ENCODE results near the gene GALNT9. TPM values are rescaled to one million over a fixed set of nuclear protein-coding genes. Genes with fewer than 3 reads are reported as not detected.

Gene GALNT9
- total and polyA plus RNA-seq, 2 donors = 0.91 to 1.5 TPM

GRCh38 chr12:132163041-132163910 lies 166.1 kb downstream of the GALNT9 start:
- H3K4me3 ChIP-seq (ENCODE audit: low read length in 2 of 2) = no peak overlapping the region
- peaks cover 0 to 30% of the 10 kb centered on the region in 2 donors for H3K4me1 ChIP-seq (ENCODE audit: control insufficient read depth in 2 of 2, insufficient read depth in 2 of 2, low read length in 2 of 2)
- WGBS = 66% methylated on average over 26 of the region's 26 CpGs
- no peaks in the 10 kb centered on the region for H3K9me3 ChIP-seq (ENCODE audit: control insufficient read depth in 2 of 2, insufficient read depth in 1 of 2, low read length in 1 of 2)
- peaks cover 12 to 23% of the 10 kb centered on the region in 2 donors for H3K27me3 ChIP-seq (ENCODE audit: control insufficient read depth in 2 of 2, insufficient read depth in 1 of 2, low read length in 1 of 2)
- DNase-seq (ENCODE audit: low read depth in 6 of 9, low spot score in 9 of 9) = no peak
- no peak overlapping the region for H3K27ac ChIP-seq (ENCODE audit: low read depth in 1 of 2, low read length in 1 of 2)
- no peaks in the 10 kb centered on the region for H3K36me3 ChIP-seq (ENCODE audit: control insufficient read depth in 2 of 2, insufficient read depth in 2 of 2, low read length in 1 of 2)

GRCh38 chr12:132162508-132163031 lies 166.8 kb downstream of the GALNT9 start:
- no peaks in the 10 kb centered on the region for H3K9me3 ChIP-seq (ENCODE audit: control insufficient read depth in 2 of 2, insufficient read depth in 1 of 2, low read length in 1 of 2)
- DNase-seq (ENCODE audit: low read depth in 6 of 9, low spot score in 9 of 9) = no peak
- H3K27ac ChIP-seq (ENCODE audit: low read depth in 1 of 2, low read length in 1 of 2) = peak overlapping the region in 1 of 2 donors; percentile 42
- H3K4me3 ChIP-seq (ENCODE audit: low read length in 2 of 2) = no peak overlapping the region
- peaks cover 0 to 2% of the 10 kb centered on the region in 2 donors for H3K36me3 ChIP-seq (ENCODE audit: control insufficient read depth in 2 of 2, insufficient read depth in 2 of 2, low read length in 1 of 2)
- peaks cover 12 to 23% of the 10 kb centered on the region in 2 donors for H3K27me3 ChIP-seq (ENCODE audit: control insufficient read depth in 2 of 2, insufficient read depth in 1 of 2, low read length in 1 of 2)
- WGBS = 17% methylated on average over 17 of the region's 17 CpGs
- H3K4me1 ChIP-seq (ENCODE audit: control insufficient read depth in 2 of 2, insufficient read depth in 2 of 2, low read length in 2 of 2) = peaks cover 0 to 23% of the 10 kb centered on the region in 2 donors

- Histone ChIP-seq H3K4me1 (ENCODE audit: control insufficient read depth in 2 of 2, insufficient read depth in 2 of 2, low read length in 2 of 2) (peaks cover 0 to 22% of the 10 kb centered on the region in 2 donors), H3K4me3 (ENCODE audit: low read length in 2 of 2) (no peak overlapping the region), H3K36me3 (ENCODE audit: control insufficient read depth in 2 of 2, insufficient read depth in 2 of 2, low read length in 1 of 2) (peaks cover 3 to 4% of the 10 kb centered on the region in 2 donors), H3K27ac (ENCODE audit: low read depth in 1 of 2, low read length in 1 of 2) (no peak overlapping the region), H3K27me3 (ENCODE audit: control insufficient read depth in 2 of 2, insufficient read depth in 1 of 2, low read length in 1 of 2) (peaks cover 12 to 23% of the 10 kb centered on the region in 2 donors), H3K9me3 (ENCODE audit: control insufficient read depth in 2 of 2, insufficient read depth in 1 of 2, low read length in 1 of 2) (no peaks in the 10 kb centered on the region)
- DNase-seq (ENCODE audit: low read depth in 6 of 9, low spot score in 9 of 9) = no peak
- WGBS = 66% methylated on average over 17 of the region's 17 CpGs
These were observed 167.4 kb downstream of the GALNT9 start for GRCh38 chr12:132161796-132162507.

- peaks cover 0 to 22% of the 10 kb centered on the region in 2 donors for H3K4me1 ChIP-seq (ENCODE audit: control insufficient read depth in 2 of 2, insufficient read depth in 2 of 2, low read length in 2 of 2)
- peaks cover 8 to 9% of the 10 kb centered on the region in 2 donors for H3K36me3 ChIP-seq (ENCODE audit: control insufficient read depth in 2 of 2, insufficient read depth in 2 of 2, low read length in 1 of 2)
- H3K4me3 ChIP-seq (ENCODE audit: low read length in 2 of 2) = no peak overlapping the region
- 88% methylated on average over 13 of the region's 14 CpGs for WGBS
- peaks cover 12 to 23% of the 10 kb centered on the region in 2 donors for H3K27me3 ChIP-seq (ENCODE audit: control insufficient read depth in 2 of 2, insufficient read depth in 1 of 2, low read length in 1 of 2)
- no peak overlapping the region for H3K27ac ChIP-seq (ENCODE audit: low read depth in 1 of 2, low read length in 1 of 2)
- H3K9me3 ChIP-seq (ENCODE audit: control insufficient read depth in 2 of 2, insufficient read depth in 1 of 2, low read length in 1 of 2) = peaks cover 0 to 2% of the 10 kb centered on the region in 2 donors
- DNase-seq (ENCODE audit: low read depth in 6 of 9, low spot score in 9 of 9) = no peak
These were observed 168.2 kb downstream of the GALNT9 start for GRCh38 chr12:132161036-132161781.

- 96% methylated on average over 15 of the region's 15 CpGs for WGBS
- DNase-seq (ENCODE audit: low read depth in 6 of 9, low spot score in 9 of 9) = no peak
- H3K27ac ChIP-seq (ENCODE audit: low read depth in 1 of 2, low read length in 1 of 2) = no peak overlapping the region
These were observed 168.8 kb downstream of the GALNT9 start for GRCh38 chr12:132160601-132161035.

GRCh38 chr12:132160016-132160415 lies 169.4 kb downstream of the GALNT9 start:
- Histone ChIP-seq H3K27me3 (ENCODE audit: control insufficient read depth in 2 of 2, insufficient read depth in 1 of 2, low read length in 1 of 2) (peaks cover 12 to 23% of the 10 kb centered on the region in 2 donors), H3K36me3 (ENCODE audit: control insufficient read depth in 2 of 2, insufficient read depth in 2 of 2, low read length in 1 of 2) (peaks cover 8 to 9% of the 10 kb centered on the region in 2 donors), H3K4me1 (ENCODE audit: control insufficient read depth in 2 of 2, insufficient read depth in 2 of 2, low read length in 2 of 2) (peaks cover 0 to 22% of the 10 kb centered on the region in 2 donors), H3K4me3 (ENCODE audit: low read length in 2 of 2) (no peak overlapping the region), H3K9me3 (ENCODE audit: control insufficient read depth in 2 of 2, insufficient read depth in 1 of 2, low read length in 1 of 2) (peaks cover 2 to 3% of the 10 kb centered on the region in 2 donors), H3K27ac (ENCODE audit: low read depth in 1 of 2, low read length in 1 of 2) (no peak overlapping the region)
- 94% methylated on average over 16 of the region's 16 CpGs for WGBS
- no peak for DNase-seq (ENCODE audit: low read depth in 6 of 9, low spot score in 9 of 9)

More at GRCh38 chr12:132160601-132161035, 168.8 kb downstream of the GALNT9 start:
- peaks cover 12 to 23% of the 10 kb centered on the region in 2 donors for H3K27me3 ChIP-seq (ENCODE audit: control insufficient read depth in 2 of 2, insufficient read depth in 1 of 2, low read length in 1 of 2)
- peaks cover 0 to 2% of the 10 kb centered on the region in 2 donors for H3K9me3 ChIP-seq (ENCODE audit: control insufficient read depth in 2 of 2, insufficient read depth in 1 of 2, low read length in 1 of 2)
- H3K4me3 ChIP-seq (ENCODE audit: low read length in 2 of 2) = no peak overlapping the region
- peaks cover 0 to 22% of the 10 kb centered on the region in 2 donors for H3K4me1 ChIP-seq (ENCODE audit: control insufficient read depth in 2 of 2, insufficient read depth in 2 of 2, low read length in 2 of 2)
- peaks cover 8 to 9% of the 10 kb centered on the region in 2 donors for H3K36me3 ChIP-seq (ENCODE audit: control insufficient read depth in 2 of 2, insufficient read depth in 2 of 2, low read length in 1 of 2)

- no peak overlapping the region for H3K4me3 ChIP-seq (ENCODE audit: low read length in 2 of 2)
- peaks cover 12 to 23% of the 10 kb centered on the region in 2 donors for H3K27me3 ChIP-seq (ENCODE audit: control insufficient read depth in 2 of 2, insufficient read depth in 1 of 2, low read length in 1 of 2)
- peaks cover 2 to 6% of the 10 kb centered on the region in 2 donors for H3K9me3 ChIP-seq (ENCODE audit: control insufficient read depth in 2 of 2, insufficient read depth in 1 of 2, low read length in 1 of 2)
- WGBS = 92% methylated on average over 14 of the region's 14 CpGs
- H3K27ac ChIP-seq (ENCODE audit: low read depth in 1 of 2, low read length in 1 of 2) = no peak overlapping the region
- DNase-seq (ENCODE audit: low read depth in 6 of 9, low spot score in 9 of 9) = no peak
- H3K4me1 ChIP-seq (ENCODE audit: control insufficient read depth in 2 of 2, insufficient read depth in 2 of 2, low read length in 2 of 2) = peaks cover 0 to 22% of the 10 kb centered on the region in 2 donors
- H3K36me3 ChIP-seq (ENCODE audit: control insufficient read depth in 2 of 2, insufficient read depth in 2 of 2, low read length in 1 of 2) = peaks cover 8 to 9% of the 10 kb centered on the region in 2 donors
These were observed 169.8 kb downstream of the GALNT9 start for GRCh38 chr12:132159555-132160003.

- H3K27ac ChIP-seq (ENCODE audit: low read depth in 1 of 2, low read length in 1 of 2) = no peak overlapping the region
- peaks cover 8 to 9% of the 10 kb centered on the region in 2 donors for H3K36me3 ChIP-seq (ENCODE audit: control insufficient read depth in 2 of 2, insufficient read depth in 2 of 2, low read length in 1 of 2)
- no peak overlapping the region for H3K4me3 ChIP-seq (ENCODE audit: low read length in 2 of 2)
- DNase-seq (ENCODE audit: low read depth in 6 of 9, low spot score in 9 of 9) = no peak
- WGBS = 94% methylated on average over 37 of the region's 37 CpGs
- H3K27me3 ChIP-seq (ENCODE audit: control insufficient read depth in 2 of 2, insufficient read depth in 1 of 2, low read length in 1 of 2) = peaks cover 12 to 21% of the 10 kb centered on the region in 2 donors
- H3K9me3 ChIP-seq (ENCODE audit: control insufficient read depth in 2 of 2, insufficient read depth in 1 of 2, low read length in 1 of 2) = peaks cover 2 to 6% of the 10 kb centered on the region in 2 donors
- H3K4me1 ChIP-seq (ENCODE audit: control insufficient read depth in 2 of 2, insufficient read depth in 2 of 2, low read length in 2 of 2) = peaks cover 0 to 27% of the 10 kb centered on the region in 2 donors
These were observed 170.5 kb downstream of the GALNT9 start for GRCh38 chr12:132158677-132159554.
